HG02970 (cell line): ENCODE measurements around the gene PPM1D.

ENCODE experiments used
- ATAC-seq: cut with Tn5 transposase; IDR thresholded peaks from one replicate; pipeline ENCODE4 v1.9.1; 2021; ENCODE audit warnings: mild to moderate bottlenecking, moderate library complexity, moderate number of reproducible peaks; ENCODE audit not compliant: unreplicated experiment, low FRiP score

Gene PPM1D

GRCh38 chr17:60618080-60618479, 18.1 kb downstream of the PPM1D start:
- no peak for ATAC-seq

- ATAC-seq = no peak
These were observed 19.0 kb downstream of the PPM1D start for GRCh38 chr17:60618854-60619526.

GRCh38 chr17:60622961-60623360, 23.0 kb downstream of the PPM1D start:
- no peak for ATAC-seq

- no peak for ATAC-seq
These were observed 23.4 kb downstream of the PPM1D start for GRCh38 chr17:60623415-60623814.

- no peak for ATAC-seq
These were observed 27.1 kb downstream of the PPM1D start for GRCh38 chr17:60627124-60627523.

- ATAC-seq = no peak
These were observed 28.4 kb downstream of the PPM1D start for GRCh38 chr17:60628252-60628889.

- ATAC-seq = no peak
These were observed 29.1 kb downstream of the PPM1D start for GRCh38 chr17:60629120-60629519.

GRCh38 chr17:60630352-60630751, 30.4 kb downstream of the PPM1D start:
- ATAC-seq = no peak

GRCh38 chr17:60631119-60631518, 31.1 kb downstream of the PPM1D start:
- ATAC-seq = no peak

- ATAC-seq = no peak
These were observed 37.7 kb downstream of the PPM1D start for GRCh38 chr17:60637683-60638082.

GRCh38 chr17:60639019-60639330, 39.0 kb downstream of the PPM1D start:
- no peak for ATAC-seq

GRCh38 chr17:60640503-60640902, 40.5 kb downstream of the PPM1D start:
- no peak for ATAC-seq

GRCh38 chr17:60641126-60641525, 41.1 kb downstream of the PPM1D start:
- no peak for ATAC-seq

- ATAC-seq = no peak
These were observed 41.8 kb downstream of the PPM1D start for GRCh38 chr17:60641810-60642220.

- ATAC-seq = no peak
These were observed 46.0 kb downstream of the PPM1D start for GRCh38 chr17:60645918-60646523.

- no peak for ATAC-seq
These were observed 46.7 kb downstream of the PPM1D start for GRCh38 chr17:60646701-60647100.

- no peak for ATAC-seq
These were observed 47.7 kb downstream of the PPM1D start for GRCh38 chr17:60647705-60648104.

GRCh38 chr17:60652454-60653247, 52.7 kb downstream of the PPM1D start:
- peak; percentile 64 for ATAC-seq

- ATAC-seq = no peak
These were observed 53.6 kb downstream of the PPM1D start for GRCh38 chr17:60653569-60653968.

- no peak for ATAC-seq
These were observed 56.5 kb downstream of the PPM1D start for GRCh38 chr17:60656499-60656898.

GRCh38 chr17:60659156-60659555, 59.2 kb downstream of the PPM1D start:
- no peak for ATAC-seq
